GM23338 (cell line): ENCODE results near the gene GSTA1. TPM values are rescaled to one million over a fixed set of nuclear protein-coding genes. Genes with fewer than 3 reads are reported as not detected.
"Not testable (repeated sequence)": the region's sequence is repeated elsewhere in the genome, so short reads cannot be mapped to it uniquely, and the experiment has no call there.

Experiments
- ATAC-seq: fragments of 200-7000 bp; cut with Tn5 transposase; 3 replicates; pipeline ENCODE4 v1.9.1; 2020
- DNase-seq: peaks from one replicate; pipeline ENCODE4 v3.0.0-alpha.2; 2015; ENCODE audit warnings: low spot score
- H2AFZ ChIP-seq: fragments of 200-600 bp; sonication (generic); 2 replicates; pipeline ENCODE4 v1.8.0; 2016; ENCODE audit warnings: antibody characterized with exemption, mild to moderate bottlenecking, moderate library complexity
- H3F3A ChIP-seq: fragments of 200-600 bp; sonication (generic); replicated peaks from 2 replicates; pipeline ENCODE4 v1.8.0; 2017; ENCODE audit warnings: antibody characterized with exemption, mixed run types, low read depth
- H3K27ac ChIP-seq: fragments of 200-600 bp; sonication (generic); 2 replicates; pipeline ENCODE4 v1.6.1; 2016; ENCODE audit warnings: low read depth
- H3K27me3 ChIP-seq: fragments of 200-600 bp; sonication (generic); 2 replicates; pipeline ENCODE4 v1.8.0; 2016; ENCODE audit warnings: mild to moderate bottlenecking, mixed run types, moderate library complexity; ENCODE audit not compliant: insufficient read depth
- H3K36me3 ChIP-seq: fragments of 200-600 bp; sonication (generic); 2 replicates; pipeline ENCODE4 v1.8.0; 2016; ENCODE audit warnings: mild to moderate bottlenecking; ENCODE audit not compliant: insufficient read depth
- H3K4me1 ChIP-seq: fragments of 200-600 bp; sonication (generic); 2 replicates; pipeline ENCODE4 v1.8.0; 2016; ENCODE audit warnings: mild to moderate bottlenecking, moderate library complexity; ENCODE audit not compliant: insufficient read depth
- H3K4me2 ChIP-seq: fragments of 200-600 bp; sonication (generic); 2 replicates; pipeline ENCODE4 v1.7.1; 2017; ENCODE audit warnings: mixed run types
- H3K4me3 ChIP-seq: fragments of 200-600 bp; sonication (generic); 2 replicates; pipeline ENCODE4 v1.6.1; 2016; ENCODE audit warnings: mixed run types
- H3K79me2 ChIP-seq: fragments of 200-600 bp; sonication (generic); replicated peaks from 2 replicates; pipeline ENCODE4 v1.8.0; 2017; ENCODE audit warnings: mild to moderate bottlenecking; ENCODE audit not compliant: insufficient read depth
- H3K9me2 ChIP-seq: fragments of 200-600 bp; sonication (generic); 2 replicates; pipeline ENCODE4 v1.8.0; 2017; ENCODE audit not compliant: insufficient read depth
- H4K20me1 ChIP-seq: fragments of 200-600 bp; sonication (generic); replicated peaks from 2 replicates; pipeline ENCODE4 v1.8.0; 2017; ENCODE audit warnings: mild to moderate bottlenecking; ENCODE audit not compliant: insufficient read depth
- H3K27ac Mint-ChIP-seq: 2 replicates; pipeline ENCODE4 v1.8.0; 2020; ENCODE audit warnings: inconsistent platforms, mild to moderate bottlenecking, moderate library complexity, mixed read lengths
- H3K27me3 Mint-ChIP-seq: 3 replicates; pipeline ENCODE4 v1.8.0; 2022; ENCODE audit warnings: low read depth, mild to moderate bottlenecking, moderate library complexity, mixed read lengths, inconsistent platforms; ENCODE audit not compliant: insufficient read depth, poor library complexity
- H3K36me3 Mint-ChIP-seq: 3 replicates; pipeline ENCODE4 v1.8.0; 2021; ENCODE audit warnings: low read depth, mild to moderate bottlenecking, inconsistent platforms, moderate library complexity, mixed read lengths
- H3K4me1 Mint-ChIP-seq: 3 replicates; pipeline ENCODE4 v1.8.0; 2020; ENCODE audit warnings: mild to moderate bottlenecking, inconsistent platforms, mixed read lengths
- H3K4me3 Mint-ChIP-seq: 3 replicates; pipeline ENCODE4 v1.8.0; 2021; ENCODE audit warnings: moderate library complexity, mild to moderate bottlenecking, inconsistent platforms, mixed read lengths
- H3K9me3 Mint-ChIP-seq: 3 replicates; pipeline ENCODE4 v1.8.0; 2020; ENCODE audit warnings: moderate library complexity, mild to moderate bottlenecking, inconsistent platforms, mixed read lengths
- EZH2 ChIP-seq: fragments of 200-600 bp; sonication (generic); IDR thresholded peaks from one replicate; pipeline ENCODE4 v1.8.0; 2017; ENCODE audit warnings: antibody characterized with exemption, mild to moderate bottlenecking, low read depth; ENCODE audit not compliant: unreplicated experiment
- EZH2phosphoT487 ChIP-seq: fragments of 200-600 bp; sonication (generic); IDR thresholded peaks from one replicate; pipeline ENCODE4 v1.8.1; 2018; ENCODE audit warnings: antibody characterized with exemption; ENCODE audit not compliant: unreplicated experiment
- JUNB ChIP-seq: IDR thresholded peaks from one replicate; pipeline ENCODE4 v1.6.1; 2016; ENCODE audit warnings: antibody characterized with exemption; ENCODE audit not compliant: unreplicated experiment
- NANOG ChIP-seq: IDR thresholded peaks from 2 replicates; pipeline ENCODE4 v1.6.1; 2016; ENCODE audit warnings: antibody characterized with exemption, borderline replicate concordance
- POLR2AphosphoS5 ChIP-seq: IDR thresholded peaks from 2 replicates; pipeline ENCODE4 v1.6.1; 2016; ENCODE audit warnings: antibody characterized with exemption, low read depth
- REST ChIP-seq: IDR thresholded peaks from one replicate; pipeline ENCODE4 v1.6.1; 2018; ENCODE audit warnings: antibody characterized with exemption; ENCODE audit not compliant: unreplicated experiment
- STAT1 ChIP-seq: IDR thresholded peaks from one replicate; pipeline ENCODE4 v1.6.1; 2016; ENCODE audit warnings: antibody characterized with exemption; ENCODE audit not compliant: unreplicated experiment
- ZNF114 ChIP-seq: fragments of 250-450 bp; sonication (Bioruptor Pico); IDR thresholded peaks from 2 replicates; pipeline ENCODE4 v1.5.0; 2020; ENCODE audit warnings: mild to moderate bottlenecking, moderate library complexity
- ZNF331 ChIP-seq: fragments of 250-450 bp; sonication (Bioruptor Pico); IDR thresholded peaks from 2 replicates; pipeline ENCODE4 v1.5.0; 2020; ENCODE audit warnings: low read depth, mild to moderate bottlenecking, moderate library complexity
- polyA plus RNA-seq: library from polyadenylated mRNA; unstranded; fragments of >200 nt; fragmentation: Nextera tagmentation; extraction: Ambion mirVana; gene quantifications from 2 replicates; pipeline ENCODE4 v1.2.1, GENCODE V29; 2016
- total RNA-seq: library from RNA; depleted of rRNA; stranded (reverse); fragments of >200 nt; shearing (Covaris generic); gene quantifications from 2 replicates; pipeline ENCODE4 v1.2.3, GENCODE V29; 2014
- TF ChIP-seq, protein P1 (sequence below): IDR thresholded peaks from 2 replicates; pipeline ENCODE4 v1.6.1; 2016; ENCODE audit warnings: antibody characterized with exemption
- TF ChIP-seq, protein P2 (sequence below): fragments of 250-450 bp; sonication (Bioruptor Pico); IDR thresholded peaks from 2 replicates; pipeline ENCODE4 v1.5.0; 2020; ENCODE audit warnings: mild to moderate bottlenecking, moderate library complexity

GSTA1 gene
- total and polyA plus RNA-seq, 2 experiments from 2014 or later = not detected

GRCh38 chr6:52779237-52779636 lies 24.4 kb downstream of the GSTA1 start:
- no peak overlapping the region for H3K4me3 ChIP-seq
- H3K79me2 ChIP-seq = no peaks in the 10 kb centered on the region
- H3K27me3 ChIP-seq = no peaks in the 10 kb centered on the region
- TF ChIP-seq STAT1 (no peak), EZH2phosphoT487 (no peak), ZNF331 (CRISPR knock-in tag) (no peak), EZH2 (no peak), REST (no peak), JUNB (no peak), ZNF114 (no peak), POLR2AphosphoS5 (no peak), NANOG (no peak)
- TF ChIP-seq, protein P1, sequence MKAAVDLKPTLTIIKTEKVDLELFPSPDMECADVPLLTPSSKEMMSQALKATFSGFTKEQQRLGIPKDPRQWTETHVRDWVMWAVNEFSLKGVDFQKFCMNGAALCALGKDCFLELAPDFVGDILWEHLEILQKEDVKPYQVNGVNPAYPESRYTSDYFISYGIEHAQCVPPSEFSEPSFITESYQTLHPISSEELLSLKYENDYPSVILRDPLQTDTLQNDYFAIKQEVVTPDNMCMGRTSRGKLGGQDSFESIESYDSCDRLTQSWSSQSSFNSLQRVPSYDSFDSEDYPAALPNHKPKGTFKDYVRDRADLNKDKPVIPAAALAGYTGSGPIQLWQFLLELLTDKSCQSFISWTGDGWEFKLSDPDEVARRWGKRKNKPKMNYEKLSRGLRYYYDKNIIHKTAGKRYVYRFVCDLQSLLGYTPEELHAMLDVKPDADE = no peak
- TF ChIP-seq, protein P2, sequence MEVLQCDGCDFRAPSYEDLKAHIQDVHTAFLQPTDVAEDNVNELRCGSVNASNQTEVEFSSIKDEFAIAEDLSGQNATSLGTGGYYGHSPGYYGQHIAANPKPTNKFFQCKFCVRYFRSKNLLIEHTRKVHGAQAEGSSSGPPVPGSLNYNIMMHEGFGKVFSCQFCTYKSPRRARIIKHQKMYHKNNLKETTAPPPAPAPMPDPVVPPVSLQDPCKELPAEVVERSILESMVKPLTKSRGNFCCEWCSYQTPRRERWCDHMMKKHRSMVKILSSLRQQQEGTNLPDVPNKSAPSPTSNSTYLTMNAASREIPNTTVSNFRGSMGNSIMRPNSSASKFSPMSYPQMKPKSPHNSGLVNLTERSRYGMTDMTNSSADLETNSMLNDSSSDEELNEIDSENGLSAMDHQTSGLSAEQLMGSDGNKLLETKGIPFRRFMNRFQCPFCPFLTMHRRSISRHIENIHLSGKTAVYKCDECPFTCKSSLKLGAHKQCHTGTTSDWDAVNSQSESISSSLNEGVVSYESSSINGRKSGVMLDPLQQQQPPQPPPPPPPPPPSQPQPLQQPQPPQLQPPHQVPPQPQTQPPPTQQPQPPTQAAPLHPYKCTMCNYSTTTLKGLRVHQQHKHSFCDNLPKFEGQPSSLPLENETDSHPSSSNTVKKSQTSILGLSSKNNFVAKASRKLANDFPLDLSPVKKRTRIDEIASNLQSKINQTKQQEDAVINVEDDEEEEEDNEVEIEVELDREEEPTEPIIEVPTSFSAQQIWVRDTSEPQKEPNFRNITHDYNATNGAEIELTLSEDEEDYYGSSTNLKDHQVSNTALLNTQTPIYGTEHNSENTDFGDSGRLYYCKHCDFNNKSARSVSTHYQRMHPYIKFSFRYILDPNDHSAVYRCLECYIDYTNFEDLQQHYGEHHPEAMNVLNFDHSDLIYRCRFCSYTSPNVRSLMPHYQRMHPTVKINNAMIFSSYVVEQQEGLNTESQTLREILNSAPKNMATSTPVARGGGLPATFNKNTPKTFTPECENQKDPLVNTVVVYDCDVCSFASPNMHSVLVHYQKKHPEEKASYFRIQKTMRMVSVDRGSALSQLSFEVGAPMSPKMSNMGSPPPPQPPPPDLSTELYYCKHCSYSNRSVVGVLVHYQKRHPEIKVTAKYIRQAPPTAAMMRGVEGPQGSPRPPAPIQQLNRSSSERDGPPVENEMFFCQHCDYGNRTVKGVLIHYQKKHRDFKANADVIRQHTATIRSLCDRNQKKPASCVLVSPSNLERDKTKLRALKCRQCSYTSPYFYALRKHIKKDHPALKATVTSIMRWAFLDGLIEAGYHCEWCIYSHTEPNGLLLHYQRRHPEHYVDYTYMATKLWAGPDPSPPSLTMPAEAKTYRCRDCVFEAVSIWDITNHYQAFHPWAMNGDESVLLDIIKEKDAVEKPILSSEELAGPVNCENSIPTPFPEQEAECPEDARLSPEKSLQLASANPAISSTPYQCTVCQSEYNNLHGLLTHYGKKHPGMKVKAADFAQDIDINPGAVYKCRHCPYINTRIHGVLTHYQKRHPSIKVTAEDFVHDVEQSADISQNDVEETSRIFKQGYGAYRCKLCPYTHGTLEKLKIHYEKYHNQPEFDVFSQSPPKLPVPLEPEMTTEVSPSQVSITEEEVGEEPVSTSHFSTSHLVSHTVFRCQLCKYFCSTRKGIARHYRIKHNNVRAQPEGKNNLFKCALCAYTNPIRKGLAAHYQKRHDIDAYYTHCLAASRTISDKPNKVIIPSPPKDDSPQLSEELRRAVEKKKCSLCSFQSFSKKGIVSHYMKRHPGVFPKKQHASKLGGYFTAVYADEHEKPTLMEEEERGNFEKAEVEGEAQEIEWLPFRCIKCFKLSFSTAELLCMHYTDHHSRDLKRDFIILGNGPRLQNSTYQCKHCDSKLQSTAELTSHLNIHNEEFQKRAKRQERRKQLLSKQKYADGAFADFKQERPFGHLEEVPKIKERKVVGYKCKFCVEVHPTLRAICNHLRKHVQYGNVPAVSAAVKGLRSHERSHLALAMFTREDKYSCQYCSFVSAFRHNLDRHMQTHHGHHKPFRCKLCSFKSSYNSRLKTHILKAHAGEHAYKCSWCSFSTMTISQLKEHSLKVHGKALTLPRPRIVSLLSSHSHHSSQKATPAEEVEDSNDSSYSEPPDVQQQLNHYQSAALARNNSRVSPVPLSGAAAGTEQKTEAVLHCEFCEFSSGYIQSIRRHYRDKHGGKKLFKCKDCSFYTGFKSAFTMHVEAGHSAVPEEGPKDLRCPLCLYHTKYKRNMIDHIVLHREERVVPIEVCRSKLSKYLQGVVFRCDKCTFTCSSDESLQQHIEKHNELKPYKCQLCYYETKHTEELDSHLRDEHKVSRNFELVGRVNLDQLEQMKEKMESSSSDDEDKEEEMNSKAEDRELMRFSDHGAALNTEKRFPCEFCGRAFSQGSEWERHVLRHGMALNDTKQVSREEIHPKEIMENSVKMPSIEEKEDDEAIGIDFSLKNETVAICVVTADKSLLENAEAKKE (CRISPR knock-in tag) = no peak
- H4K20me1 ChIP-seq = no peaks in the 10 kb centered on the region
- Mint-ChIP-seq H3K36me3 (peaks cover 16% of the 10 kb centered on the region), H3K27me3 (no peaks in the 10 kb centered on the region), H3K4me1 (no peaks in the 10 kb centered on the region), H3K4me3 (no peak overlapping the region), H3K9me3 (peaks cover 32% of the 10 kb centered on the region), H3K27ac (no peak overlapping the region)
- no peaks in the 10 kb centered on the region for H3K9me2 ChIP-seq
- no peaks in the 10 kb centered on the region for H3F3A ChIP-seq
- no peak overlapping the region for H3K4me2 ChIP-seq
- DNase-seq (no peak), ATAC-seq (no peak)
- H3K36me3 ChIP-seq = no peaks in the 10 kb centered on the region
- H2AFZ ChIP-seq = no peak overlapping the region
- H3K27ac ChIP-seq = no peak overlapping the region
- H3K4me1 ChIP-seq = no peaks in the 10 kb centered on the region

DNA sequence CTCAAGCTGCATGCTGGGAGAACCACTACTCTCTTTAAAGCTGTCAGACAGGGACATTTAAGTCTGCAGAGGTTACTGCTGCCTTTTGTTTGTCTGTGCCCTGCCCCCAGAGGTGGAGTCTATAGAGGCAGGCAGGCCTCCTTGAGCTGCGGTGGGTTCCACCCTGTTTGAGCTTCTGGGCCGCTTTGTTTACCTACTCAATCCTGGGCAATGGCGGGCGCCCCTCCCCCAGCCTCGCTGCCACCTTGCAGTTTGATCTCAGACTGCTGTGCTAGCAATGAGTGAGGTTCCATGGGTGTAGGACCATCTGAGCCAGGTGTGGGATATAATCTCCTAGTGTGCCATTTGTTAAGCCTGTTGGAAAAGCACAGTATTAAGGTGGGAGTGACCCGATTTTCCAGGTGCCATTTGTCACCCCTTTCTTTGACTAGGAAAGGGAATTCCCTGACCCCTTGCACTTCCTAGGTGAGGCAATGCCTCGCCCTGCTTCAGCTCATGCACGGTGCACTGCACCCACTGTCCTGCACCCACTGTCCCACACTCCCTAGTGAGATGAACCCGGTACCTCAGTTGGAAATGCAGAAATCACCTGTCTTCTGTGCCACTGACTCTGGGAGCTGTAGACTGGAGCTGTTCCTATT lies 26.8 kb downstream of the GSTA1 start:
- H3K27ac Mint-ChIP-seq, ATAC-seq, H3K9me2 ChIP-seq, H3K4me1 Mint-ChIP-seq, H3K27me3 Mint-ChIP-seq, H3K4me2 ChIP-seq, H3K36me3 ChIP-seq, H3K27ac ChIP-seq, H2AFZ ChIP-seq, H3K4me1 ChIP-seq, H3K4me3 ChIP-seq, H3K27me3 ChIP-seq, H3K4me3 Mint-ChIP-seq, H4K20me1 ChIP-seq, H3F3A ChIP-seq, DNase-seq, H3K79me2 ChIP-seq: not testable (repeated sequence)
- peaks cover 16% of the 10 kb centered on the region for H3K36me3 Mint-ChIP-seq
- H3K9me3 Mint-ChIP-seq = peaks cover 32% of the 10 kb centered on the region
